Effector memory CD4-positive, alpha-beta T cell (primary cell): Measurements from ENCODE around the gene NADK2.

Source experiments
- DNase-seq, 3 donors: peaks; one replicate each; pipeline ENCODE4 v3.0.0-alpha.2; 2020
- H3K27ac ChIP-seq: 2 replicates; pipeline ENCODE4 v1.7.0; 2013; ENCODE audit warnings: mild to moderate bottlenecking, low read length, moderate library complexity; ENCODE audit not compliant: insufficient read depth, poor library complexity, severe bottlenecking
- H3K27me3 ChIP-seq: replicated peaks from 2 replicates; pipeline ENCODE4 v1.7.0; 2013; ENCODE audit warnings: mild to moderate bottlenecking, low read length; ENCODE audit not compliant: insufficient read depth, control insufficient read depth, poor library complexity, severe bottlenecking
- H3K36me3 ChIP-seq: 2 replicates; pipeline ENCODE4 v1.7.0; 2013; ENCODE audit warnings: mild to moderate bottlenecking, low read length, moderate library complexity; ENCODE audit not compliant: control insufficient read depth, insufficient read depth
- H3K4me1 ChIP-seq: 2 replicates; pipeline ENCODE4 v1.7.0; 2013; ENCODE audit warnings: low read length, mild to moderate bottlenecking; ENCODE audit not compliant: control insufficient read depth, insufficient read depth, poor library complexity, severe bottlenecking
- H3K4me3 ChIP-seq: 2 replicates; pipeline ENCODE4 v1.7.0; 2013; ENCODE audit warnings: low read length, low read depth, mild to moderate bottlenecking; ENCODE audit not compliant: insufficient read depth, poor library complexity, severe bottlenecking
- H3K9me3 ChIP-seq: 2 replicates; pipeline ENCODE4 v1.7.0; 2013; ENCODE audit warnings: mild to moderate bottlenecking, low read length, moderate library complexity; ENCODE audit not compliant: control insufficient read depth

NADK2 gene

DNA sequence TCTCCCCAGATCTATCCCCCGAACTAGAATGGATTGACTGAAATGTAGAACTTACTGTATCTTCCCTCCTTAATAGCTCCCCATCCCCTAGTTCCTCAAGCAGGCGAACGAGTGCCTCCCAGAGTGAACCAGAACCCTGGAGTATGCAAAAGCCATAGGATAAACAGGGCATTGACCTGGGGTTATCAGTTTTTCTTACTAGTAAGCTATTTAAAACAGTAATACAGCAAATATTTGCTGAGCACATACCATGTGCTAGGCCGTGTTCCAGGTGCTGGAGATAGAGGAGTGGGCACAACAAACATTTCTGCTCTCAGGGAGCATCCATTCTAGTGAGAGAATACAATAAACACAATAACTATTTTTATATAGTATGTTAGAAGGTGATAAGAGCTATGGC, 88.0 kb downstream of the NADK2 start:
- Histone ChIP-seq H3K9me3 (no peaks in the 10 kb centered on the region), H3K27ac (no peak overlapping the region), H3K36me3 (peaks cover 11% of the 10 kb centered on the region), H3K4me3 (no peak overlapping the region), H3K4me1 (peaks cover 13% of the 10 kb centered on the region), H3K27me3 (no peaks in the 10 kb centered on the region)
- DNase-seq, result no peak

DNA sequence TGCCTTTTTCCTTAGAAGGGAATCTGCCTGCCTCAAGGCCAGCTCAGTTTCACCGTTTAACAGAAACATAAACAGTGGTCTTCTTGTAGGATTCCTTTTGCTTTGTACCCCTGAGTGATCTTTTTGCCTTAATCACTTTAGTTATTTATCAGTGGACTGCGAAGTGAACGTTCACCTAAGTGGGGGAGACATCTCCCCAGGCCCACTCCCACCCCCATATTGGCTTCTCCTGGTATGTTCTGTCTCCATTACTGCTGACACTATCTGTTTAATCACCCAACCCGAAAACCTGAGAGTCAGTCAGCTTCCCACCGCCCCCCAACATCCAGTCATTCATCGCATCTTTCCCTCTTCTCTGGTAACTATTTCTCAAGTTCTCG, 88.4 kb downstream of the NADK2 start:
- Histone ChIP-seq H3K27ac (no peak overlapping the region), H3K9me3 (no peaks in the 10 kb centered on the region)

DNA sequence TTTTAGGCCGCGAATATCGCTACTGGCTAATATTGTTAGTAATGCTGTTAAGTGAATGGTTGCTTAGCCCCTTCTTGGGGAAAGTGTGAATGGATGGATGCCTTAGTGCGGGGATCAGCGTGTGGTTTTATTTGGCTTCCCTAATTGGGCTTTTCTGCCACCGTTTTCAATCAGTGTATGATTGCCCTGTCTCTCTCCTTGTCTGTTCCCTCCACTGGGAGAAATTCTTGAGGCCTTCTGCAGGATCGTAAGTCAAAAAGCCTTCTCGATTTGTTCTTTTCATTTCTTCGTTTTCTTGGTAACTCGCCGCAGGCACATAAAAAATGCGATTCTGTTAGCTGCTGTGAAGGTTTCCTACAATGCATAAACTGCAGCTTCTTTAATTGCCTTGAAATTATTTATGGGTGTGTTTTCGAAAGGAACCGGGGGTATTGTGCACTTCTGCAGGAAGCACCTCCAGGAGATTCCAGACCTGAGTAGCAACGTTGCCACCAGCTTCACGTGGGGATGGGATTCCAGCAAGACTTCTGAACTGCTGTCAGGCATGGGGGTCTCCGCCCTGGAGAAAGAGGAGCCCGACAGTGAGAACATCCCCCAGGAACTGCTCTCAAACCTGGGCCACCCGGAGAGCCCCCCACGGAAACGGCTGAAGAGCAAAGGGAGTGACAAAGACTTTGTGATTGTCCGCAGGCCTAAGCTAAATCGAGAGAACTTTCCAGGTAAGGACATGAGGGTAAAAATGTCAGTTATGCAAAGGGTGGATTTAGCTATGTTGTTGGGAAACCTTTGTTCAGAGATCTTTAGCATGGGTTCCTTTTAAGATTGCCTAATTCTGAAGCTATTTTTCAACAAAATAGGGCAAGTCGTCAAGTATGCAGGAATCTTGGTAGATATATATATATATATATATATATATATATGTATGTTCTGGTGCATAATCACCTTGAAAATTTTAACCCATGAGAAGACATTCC, 89.1 kb downstream of the NADK2 start:
- H3K4me3 ChIP-seq, result peak overlapping the region; percentile 85
- peaks cover 8% of the 10 kb centered on the region for H3K36me3 ChIP-seq
- H3K9me3 ChIP-seq, result no peaks in the 10 kb centered on the region
- H3K27me3 ChIP-seq, result no peaks in the 10 kb centered on the region
- no peak for DNase-seq
- peak overlapping the region; percentile 55 for H3K27ac ChIP-seq
- peaks cover 13% of the 10 kb centered on the region for H3K4me1 ChIP-seq

More for the DNA sequence above, 88.4 kb downstream of the NADK2 start:
- DNase-seq, result no peak
- Histone ChIP-seq H3K36me3 (peaks cover 8% of the 10 kb centered on the region), H3K27me3 (no peaks in the 10 kb centered on the region), H3K4me1 (peaks cover 13% of the 10 kb centered on the region), H3K4me3 (no peak overlapping the region)

DNA sequence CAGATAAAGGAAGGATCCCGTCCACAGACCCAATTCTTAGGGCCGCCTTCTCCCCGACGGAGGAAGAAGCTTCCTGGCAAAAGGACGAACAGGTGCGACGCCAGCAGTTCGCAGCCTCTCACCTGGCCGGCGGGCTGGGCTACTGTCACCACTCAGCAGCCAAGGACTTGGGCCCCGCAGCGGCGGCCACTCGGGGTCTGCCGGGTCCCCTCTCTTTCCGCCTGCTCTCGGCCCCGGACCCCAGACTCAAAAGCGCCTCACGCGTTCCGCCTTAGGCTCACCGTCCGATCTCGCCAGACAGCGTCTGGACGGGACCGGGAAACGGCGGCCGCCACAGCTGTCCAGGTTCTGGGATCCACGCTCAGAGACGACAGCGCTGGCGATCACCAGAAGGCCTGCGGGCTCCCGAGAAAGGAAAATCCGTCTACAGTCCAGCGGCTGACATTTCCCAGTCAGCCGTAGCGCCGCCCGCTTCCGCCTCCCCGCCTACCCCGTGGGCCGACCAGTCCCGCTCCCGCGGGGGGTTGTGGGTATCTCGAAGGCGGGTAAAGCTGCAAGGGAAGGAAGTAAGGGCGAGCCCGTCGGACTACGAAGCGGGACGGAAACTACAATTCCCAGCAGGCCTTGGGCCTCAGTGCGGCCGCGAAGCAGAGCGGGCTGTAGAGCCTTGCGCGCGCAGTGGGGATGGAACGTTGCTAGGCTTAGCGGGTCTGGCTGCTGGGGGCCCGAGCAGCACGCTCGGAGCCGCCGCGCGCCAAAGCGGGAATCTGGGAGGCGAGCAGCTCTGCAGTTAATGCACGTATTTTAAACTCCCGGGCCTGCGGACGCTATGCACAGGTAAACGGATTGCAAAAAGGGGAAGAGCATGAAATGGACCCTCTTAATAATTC, 90.0 kb downstream of the NADK2 start, which contains the start of the genes LMBRD2 and SKP2:
TSS of gene LMBRD2 (minus strand) at position 454 of the 890 bp plus-strand sequence. CDS start 8,538 bp downstream, outside the sequence.
TSS of gene SKP2 (plus strand) at position 678 of the 890 bp plus-strand sequence. CDS start at position 830, 152 bp downstream.
- Histone ChIP-seq H3K27ac (peak within 1 kb of the TSS; percentile 74), H3K36me3 (peaks cover 5% of the 10 kb centered on the region), H3K4me1 (peaks cover 13% of the 10 kb centered on the region), H3K27me3 (no peaks in the 10 kb centered on the region), H3K9me3 (no peaks in the 10 kb centered on the region), H3K4me3 (peak within 1 kb of the TSS; percentile 85)
- DNase-seq, result peak; percentile 92 to 97 (median 96)

DNA sequence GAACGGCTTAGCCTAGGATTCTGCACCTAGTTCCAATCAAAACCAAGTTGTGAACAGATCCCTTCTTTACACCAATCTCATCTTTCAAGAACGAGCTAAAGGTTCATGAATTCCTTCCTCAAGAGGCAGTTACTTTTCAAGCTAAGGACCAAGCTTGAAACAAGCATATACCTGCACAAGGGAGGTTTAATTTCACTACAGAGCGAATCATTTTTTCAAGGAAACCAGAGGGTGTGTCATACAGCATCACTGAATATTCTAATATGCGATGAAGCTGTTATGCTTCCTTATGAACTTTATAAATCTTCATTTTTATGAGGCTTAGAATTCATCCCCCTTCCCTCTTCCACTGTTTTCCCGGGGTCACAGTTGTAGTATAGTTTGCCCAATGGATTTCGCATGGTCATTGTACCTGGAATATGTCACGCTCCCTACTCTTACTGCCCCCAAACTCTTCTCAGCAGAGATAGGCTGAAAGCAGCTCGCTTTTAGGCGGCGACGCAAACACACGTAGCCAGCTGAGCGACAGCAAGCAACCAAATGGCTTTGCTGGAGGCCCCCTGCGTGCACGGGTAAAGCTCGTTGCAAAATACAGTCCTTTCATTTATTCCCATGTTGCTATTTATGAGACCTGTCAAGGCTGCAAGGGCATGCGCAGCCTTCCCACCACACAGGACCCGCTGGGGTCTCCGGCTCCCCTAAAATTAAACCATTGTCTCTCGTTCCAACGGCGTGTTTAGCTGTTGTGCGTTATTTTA, 90.9 kb downstream of the NADK2 start:
- H3K27me3 ChIP-seq, result no peaks in the 10 kb centered on the region

DNA sequence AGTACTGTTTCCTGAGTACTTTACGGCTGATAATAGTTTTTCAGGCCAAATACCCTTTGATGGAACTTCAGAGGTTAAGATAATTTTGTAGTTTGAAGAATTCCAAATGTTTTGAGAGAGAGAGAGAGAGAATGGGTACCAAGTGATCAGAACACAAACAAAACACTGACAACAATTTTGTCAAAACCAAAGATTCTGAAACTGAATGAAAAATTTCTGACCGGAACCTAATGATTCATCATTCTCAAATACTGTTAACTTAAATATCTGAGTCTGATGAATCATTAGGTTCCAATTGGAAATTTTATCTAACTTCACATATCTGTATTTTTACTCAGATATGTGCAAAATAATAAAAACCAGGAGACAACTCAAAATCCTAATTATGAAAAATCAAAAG, 94.0 kb downstream of the NADK2 start:
- no peak overlapping the region for H3K27ac ChIP-seq
- H3K4me3 ChIP-seq, result no peak overlapping the region
- no peaks in the 10 kb centered on the region for H3K27me3 ChIP-seq
- no peak for DNase-seq
- H3K36me3 ChIP-seq, result no peaks in the 10 kb centered on the region
- H3K9me3 ChIP-seq, result no peaks in the 10 kb centered on the region
- H3K4me1 ChIP-seq, result peaks cover 11% of the 10 kb centered on the region

More for the DNA sequence above, 90.9 kb downstream of the NADK2 start:
- H3K4me1 ChIP-seq, result peaks cover 13% of the 10 kb centered on the region
- peak overlapping the region; percentile 85 for H3K4me3 ChIP-seq
- H3K27ac ChIP-seq, result peak overlapping the region; percentile 74
- peak; percentile 4 to 10 (median 9) for DNase-seq
- no peaks in the 10 kb centered on the region for H3K9me3 ChIP-seq
- H3K36me3 ChIP-seq, result no peaks in the 10 kb centered on the region

DNA sequence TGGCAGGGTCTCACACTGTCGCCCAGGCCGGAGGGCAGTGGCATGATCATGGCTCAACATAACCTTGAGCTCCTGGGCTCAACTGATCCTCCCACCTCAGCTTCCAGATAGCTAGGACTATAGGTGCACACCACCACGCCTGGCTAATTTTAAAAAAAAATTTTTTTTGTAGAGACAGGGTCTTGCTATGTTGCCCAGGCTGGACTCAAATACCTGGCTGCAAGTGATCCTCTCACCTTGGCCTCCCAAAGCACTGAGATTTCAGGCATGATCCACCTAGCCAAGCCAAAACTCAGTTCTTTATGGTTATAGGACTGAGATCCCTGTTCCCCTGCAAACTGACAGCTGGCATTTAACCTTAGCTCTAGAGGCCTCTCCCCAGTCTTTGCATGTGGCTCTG, 95.3 kb downstream of the NADK2 start:
- Histone ChIP-seq H3K27ac (no peak overlapping the region), H3K27me3 (no peaks in the 10 kb centered on the region), H3K4me1 (peaks cover 7% of the 10 kb centered on the region), H3K9me3 (no peaks in the 10 kb centered on the region), H3K36me3 (no peaks in the 10 kb centered on the region), H3K4me3 (no peak overlapping the region)
- DNase-seq, result no peak

DNA sequence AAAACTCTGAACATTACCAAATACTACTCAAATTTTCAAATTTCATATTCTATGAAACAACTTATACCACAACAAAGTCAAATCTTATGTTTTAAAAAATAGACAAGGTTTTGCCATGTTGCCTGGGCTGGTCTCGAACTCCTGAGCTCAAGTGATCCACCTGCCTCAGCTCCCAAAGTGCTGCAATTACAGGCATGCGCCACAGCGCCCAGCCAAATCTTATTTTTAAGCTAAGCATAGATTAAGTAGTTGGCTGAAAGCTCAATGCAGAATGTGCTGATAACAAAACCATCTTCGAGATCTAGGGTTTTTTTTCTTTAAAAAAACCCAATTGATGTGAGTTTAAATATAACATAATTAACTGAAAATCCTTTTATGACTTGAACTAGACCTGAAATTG, 96.4 kb downstream of the NADK2 start:
- no peak for DNase-seq
- Histone ChIP-seq H3K27me3 (no peaks in the 10 kb centered on the region), H3K4me3 (no peak overlapping the region), H3K27ac (no peak overlapping the region), H3K9me3 (no peaks in the 10 kb centered on the region), H3K36me3 (peaks cover 8% of the 10 kb centered on the region), H3K4me1 (no peaks in the 10 kb centered on the region)
